HEK293 (cell line): ENCODE results near the gene NUDT22.

ENCODE experiments used
- BCL11A ChIP-seq: fragments of 450-650 bp; formaldehyde crosslinking; IDR thresholded peaks from 2 replicates; pipeline ENCODE4 v1.5.1; 2016; ENCODE audit warnings: low read depth, missing biosample characterization, missing genetic modification characterization
- KLF9 ChIP-seq: fragments of 450-650 bp; formaldehyde crosslinking; IDR thresholded peaks from 2 replicates; pipeline ENCODE4 v1.5.1; 2016; ENCODE audit warnings: missing biosample characterization, missing genetic modification characterization, low read depth
- REST ChIP-seq: fragments of 450-650 bp; formaldehyde crosslinking; IDR thresholded peaks from 2 replicates; pipeline ENCODE4 v1.5.1; 2016; ENCODE audit warnings: missing biosample characterization, missing genetic modification characterization
- WT1 ChIP-seq: fragments of 450-650 bp; formaldehyde crosslinking; IDR thresholded peaks from 2 replicates; pipeline ENCODE4 v1.5.1; 2016; ENCODE audit warnings: missing biosample characterization, missing genetic modification characterization
- YY1 ChIP-seq: fragments of 450-650 bp; formaldehyde crosslinking; IDR thresholded peaks from 2 replicates; pipeline ENCODE4 v1.5.1; 2018; ENCODE audit warnings: missing biosample characterization, missing genetic modification characterization
- ZIC2 ChIP-seq: fragments of 450-650 bp; formaldehyde crosslinking; IDR thresholded peaks from 2 replicates; pipeline ENCODE4 v1.5.1; 2016; ENCODE audit warnings: missing biosample characterization, missing genetic modification characterization
- ZNF112 ChIP-seq: fragments of 450-650 bp; formaldehyde crosslinking; IDR thresholded peaks from 2 replicates; pipeline ENCODE4 v1.5.0; 2017; ENCODE audit warnings: missing biosample characterization, missing genetic modification characterization
- ZNF266 ChIP-seq: fragments of 450-650 bp; formaldehyde crosslinking; IDR thresholded peaks from 2 replicates; pipeline ENCODE4 v1.5.1; 2016; ENCODE audit warnings: missing biosample characterization, missing genetic modification characterization, low read depth
- ZNF521 ChIP-seq: fragments of 450-650 bp; formaldehyde crosslinking; IDR thresholded peaks from 2 replicates; pipeline ENCODE4 v1.5.1; 2017; ENCODE audit warnings: missing biosample characterization, mild to moderate bottlenecking, missing genetic modification characterization
- ZNF792 ChIP-seq: fragments of 450-650 bp; formaldehyde crosslinking; IDR thresholded peaks from 2 replicates; pipeline ENCODE4 v1.5.1; 2016; ENCODE audit warnings: missing biosample characterization, missing genetic modification characterization
- TF ChIP-seq, protein P1 (sequence below): fragments of 450-650 bp; formaldehyde crosslinking; IDR thresholded peaks from 2 replicates; pipeline ENCODE4 v1.5.1; 2016; ENCODE audit warnings: missing biosample characterization, missing genetic modification characterization
- TF ChIP-seq, protein P2 (sequence below): fragments of 450-650 bp; formaldehyde crosslinking; IDR thresholded peaks from 2 replicates; pipeline ENCODE4 v1.5.1; 2016; ENCODE audit warnings: missing biosample characterization, missing genetic modification characterization

DNA sequence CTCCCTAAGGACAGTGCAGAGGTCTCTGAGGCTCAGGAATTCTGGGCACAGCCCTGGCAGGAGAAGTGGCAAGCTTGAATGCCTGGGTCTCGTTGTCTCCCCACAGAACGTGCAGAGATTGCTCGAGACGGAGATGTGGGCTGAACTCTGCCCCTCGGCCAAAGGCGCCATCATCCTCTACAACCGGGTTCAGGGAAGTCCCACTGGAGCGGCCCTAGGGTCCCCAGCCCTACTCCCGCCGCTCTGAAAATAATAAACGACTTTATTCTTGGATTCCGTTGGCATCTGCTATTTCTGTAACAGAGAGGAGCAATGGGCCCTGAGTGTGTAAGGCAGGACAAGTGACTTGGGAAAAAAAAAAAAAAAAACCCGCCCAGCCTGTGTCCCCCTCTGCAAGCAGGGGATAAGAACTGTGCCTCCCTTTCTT is 3.7 kb downstream of the NUDT22 start:
- TF ChIP-seq ZNF521: no peak
- no peak for TF ChIP-seq ZNF792 (tag by site-specific recombination)
- TF ChIP-seq, protein P1, sequence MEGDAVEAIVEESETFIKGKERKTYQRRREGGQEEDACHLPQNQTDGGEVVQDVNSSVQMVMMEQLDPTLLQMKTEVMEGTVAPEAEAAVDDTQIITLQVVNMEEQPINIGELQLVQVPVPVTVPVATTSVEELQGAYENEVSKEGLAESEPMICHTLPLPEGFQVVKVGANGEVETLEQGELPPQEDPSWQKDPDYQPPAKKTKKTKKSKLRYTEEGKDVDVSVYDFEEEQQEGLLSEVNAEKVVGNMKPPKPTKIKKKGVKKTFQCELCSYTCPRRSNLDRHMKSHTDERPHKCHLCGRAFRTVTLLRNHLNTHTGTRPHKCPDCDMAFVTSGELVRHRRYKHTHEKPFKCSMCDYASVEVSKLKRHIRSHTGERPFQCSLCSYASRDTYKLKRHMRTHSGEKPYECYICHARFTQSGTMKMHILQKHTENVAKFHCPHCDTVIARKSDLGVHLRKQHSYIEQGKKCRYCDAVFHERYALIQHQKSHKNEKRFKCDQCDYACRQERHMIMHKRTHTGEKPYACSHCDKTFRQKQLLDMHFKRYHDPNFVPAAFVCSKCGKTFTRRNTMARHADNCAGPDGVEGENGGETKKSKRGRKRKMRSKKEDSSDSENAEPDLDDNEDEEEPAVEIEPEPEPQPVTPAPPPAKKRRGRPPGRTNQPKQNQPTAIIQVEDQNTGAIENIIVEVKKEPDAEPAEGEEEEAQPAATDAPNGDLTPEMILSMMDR: no peak
- no peak for TF ChIP-seq WT1 (tag by site-specific recombination)
- no peak for TF ChIP-seq YY1 (tag by site-specific recombination)
- TF ChIP-seq BCL11A (tag by site-specific recombination): no peak
- TF ChIP-seq KLF9: no peak
- TF ChIP-seq ZIC2 (tag by site-specific recombination): no peak
- TF ChIP-seq ZNF266 (tag by site-specific recombination): no peak
- no peak for TF ChIP-seq ZNF112
- no peak for TF ChIP-seq REST (tag by site-specific recombination)
- TF ChIP-seq, protein P2, sequence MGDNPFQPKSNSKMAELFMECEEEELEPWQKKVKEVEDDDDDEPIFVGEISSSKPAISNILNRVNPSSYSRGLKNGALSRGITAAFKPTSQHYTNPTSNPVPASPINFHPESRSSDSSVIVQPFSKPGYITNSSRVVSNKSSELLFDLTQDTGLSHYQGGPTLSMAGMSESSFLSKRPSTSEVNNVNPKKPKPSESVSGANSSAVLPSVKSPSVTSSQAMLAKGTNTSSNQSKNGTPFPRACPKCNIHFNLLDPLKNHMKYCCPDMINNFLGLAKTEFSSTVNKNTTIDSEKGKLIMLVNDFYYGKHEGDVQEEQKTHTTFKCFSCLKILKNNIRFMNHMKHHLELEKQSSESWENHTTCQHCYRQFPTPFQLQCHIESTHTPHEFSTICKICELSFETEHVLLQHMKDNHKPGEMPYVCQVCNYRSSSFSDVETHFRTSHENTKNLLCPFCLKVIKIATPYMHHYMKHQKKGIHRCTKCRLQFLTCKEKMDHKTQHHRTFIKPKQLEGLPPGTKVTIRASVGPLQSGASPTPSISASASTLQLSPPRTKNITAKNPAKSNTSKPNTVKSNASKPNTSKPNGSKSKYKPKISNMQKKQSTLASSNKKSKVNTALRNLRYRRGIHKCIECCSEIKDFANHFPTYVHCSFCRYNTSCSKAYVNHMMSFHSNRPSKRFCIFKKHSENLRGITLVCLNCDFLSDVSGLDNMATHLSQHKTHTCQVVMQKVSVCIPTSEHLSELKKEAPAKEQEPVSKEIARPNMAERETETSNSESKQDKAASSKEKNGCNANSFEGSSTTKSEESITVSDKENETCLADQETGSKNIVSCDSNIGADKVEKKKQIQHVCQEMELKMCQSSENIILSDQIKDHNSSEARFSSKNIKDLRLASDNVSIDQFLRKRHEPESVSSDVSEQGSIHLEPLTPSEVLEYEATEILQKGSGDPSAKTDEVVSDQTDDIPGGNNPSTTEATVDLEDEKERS: no peak
